ENCODE data around the gene HOXA13. TPM values are rescaled to one million over a fixed set of nuclear protein-coding genes. Genes with fewer than 3 reads are reported as not detected.

The HOXA13 gene
- total and polyA plus RNA-seq, 4 donors: 0.02 TPM; not detected in 3

DNA sequence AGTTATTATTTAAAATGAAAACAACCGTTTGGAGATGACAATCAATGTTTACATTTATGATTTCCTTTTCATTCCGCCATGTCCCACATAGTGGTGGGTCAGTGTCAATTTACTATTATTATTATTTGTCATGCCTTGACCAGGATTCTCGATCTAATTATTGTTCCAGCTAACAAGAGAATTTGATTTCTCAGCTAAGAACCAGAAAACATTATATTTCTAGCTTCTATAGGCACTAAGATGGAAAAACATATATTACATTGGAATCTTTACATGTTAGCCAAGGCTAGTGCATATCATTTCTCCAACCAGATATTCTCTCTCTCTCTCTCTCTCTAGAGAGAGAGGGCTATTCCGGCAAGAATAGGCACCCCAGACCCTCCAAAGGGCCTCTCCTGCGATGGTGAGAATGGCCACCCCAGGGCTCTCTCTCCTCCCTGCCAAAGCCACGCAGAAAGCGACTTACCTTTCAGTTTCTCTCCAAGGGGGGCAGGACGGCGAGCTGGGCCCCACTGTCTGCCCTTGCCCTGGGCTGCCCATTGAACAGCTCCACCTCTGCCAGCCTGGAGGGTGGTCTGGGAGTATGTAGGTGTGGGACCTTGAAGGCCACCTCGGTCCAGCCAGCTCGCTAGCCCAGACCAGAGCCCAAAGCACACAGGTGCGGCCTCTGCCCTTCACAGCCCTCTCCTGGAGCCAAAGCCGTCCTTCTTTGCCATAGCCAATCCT lies 49.9 kb downstream of the HOXA13 start:
- WGBS: 29% methylated on average over 13 of the region's 13 CpGs
- Histone ChIP-seq H3K27ac (ENCODE audit: low read depth in 1 of 2, low read length in 2 of 2) (no peak overlapping the region), H3K36me3 (ENCODE audit: control insufficient read depth in 4 of 4, insufficient read depth in 3 of 4, low read depth in 1 of 4, low read length in 3 of 4) (no peaks in the 10 kb centered on the region), H3K4me3 (ENCODE audit: low read depth in 1 of 3, low read length in 3 of 3) (no peak overlapping the region), H3K27me3 (ENCODE audit: control insufficient read depth in 4 of 4, insufficient read depth in 4 of 4, low read length in 3 of 4) (peaks cover 12 to 44% (median 33%) of the 10 kb centered on the region in 4 donors), H3K9me3 (ENCODE audit: control insufficient read depth in 4 of 4, low read length in 3 of 4) (peaks cover 0 to 2% (median 0%) of the 10 kb centered on the region in 4 donors), H3K4me1 (ENCODE audit: control insufficient read depth in 4 of 4, insufficient read depth in 4 of 4, low read length in 3 of 4) (peaks cover 11 to 30% (median 19%) of the 10 kb centered on the region in 4 donors), H3K9ac (ENCODE audit: low read depth in 1 of 2, low read length in 2 of 2) (no peak overlapping the region)
- TF ChIP-seq EGR1 (IDR thresholded peaks at IDR 0.05; ENCODE audit: low read depth in 2 of 2): no peak
- TF ChIP-seq, protein P1, sequence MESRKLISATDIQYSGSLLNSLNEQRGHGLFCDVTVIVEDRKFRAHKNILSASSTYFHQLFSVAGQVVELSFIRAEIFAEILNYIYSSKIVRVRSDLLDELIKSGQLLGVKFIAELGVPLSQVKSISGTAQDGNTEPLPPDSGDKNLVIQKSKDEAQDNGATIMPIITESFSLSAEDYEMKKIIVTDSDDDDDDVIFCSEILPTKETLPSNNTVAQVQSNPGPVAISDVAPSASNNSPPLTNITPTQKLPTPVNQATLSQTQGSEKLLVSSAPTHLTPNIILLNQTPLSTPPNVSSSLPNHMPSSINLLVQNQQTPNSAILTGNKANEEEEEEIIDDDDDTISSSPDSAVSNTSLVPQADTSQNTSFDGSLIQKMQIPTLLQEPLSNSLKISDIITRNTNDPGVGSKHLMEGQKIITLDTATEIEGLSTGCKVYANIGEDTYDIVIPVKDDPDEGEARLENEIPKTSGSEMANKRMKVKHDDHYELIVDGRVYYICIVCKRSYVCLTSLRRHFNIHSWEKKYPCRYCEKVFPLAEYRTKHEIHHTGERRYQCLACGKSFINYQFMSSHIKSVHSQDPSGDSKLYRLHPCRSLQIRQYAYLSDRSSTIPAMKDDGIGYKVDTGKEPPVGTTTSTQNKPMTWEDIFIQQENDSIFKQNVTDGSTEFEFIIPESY (IDR thresholded peaks at IDR 0.05): no peak
- peak; percentile 32 for DNase-seq (ENCODE audit: low spot score)

DNA sequence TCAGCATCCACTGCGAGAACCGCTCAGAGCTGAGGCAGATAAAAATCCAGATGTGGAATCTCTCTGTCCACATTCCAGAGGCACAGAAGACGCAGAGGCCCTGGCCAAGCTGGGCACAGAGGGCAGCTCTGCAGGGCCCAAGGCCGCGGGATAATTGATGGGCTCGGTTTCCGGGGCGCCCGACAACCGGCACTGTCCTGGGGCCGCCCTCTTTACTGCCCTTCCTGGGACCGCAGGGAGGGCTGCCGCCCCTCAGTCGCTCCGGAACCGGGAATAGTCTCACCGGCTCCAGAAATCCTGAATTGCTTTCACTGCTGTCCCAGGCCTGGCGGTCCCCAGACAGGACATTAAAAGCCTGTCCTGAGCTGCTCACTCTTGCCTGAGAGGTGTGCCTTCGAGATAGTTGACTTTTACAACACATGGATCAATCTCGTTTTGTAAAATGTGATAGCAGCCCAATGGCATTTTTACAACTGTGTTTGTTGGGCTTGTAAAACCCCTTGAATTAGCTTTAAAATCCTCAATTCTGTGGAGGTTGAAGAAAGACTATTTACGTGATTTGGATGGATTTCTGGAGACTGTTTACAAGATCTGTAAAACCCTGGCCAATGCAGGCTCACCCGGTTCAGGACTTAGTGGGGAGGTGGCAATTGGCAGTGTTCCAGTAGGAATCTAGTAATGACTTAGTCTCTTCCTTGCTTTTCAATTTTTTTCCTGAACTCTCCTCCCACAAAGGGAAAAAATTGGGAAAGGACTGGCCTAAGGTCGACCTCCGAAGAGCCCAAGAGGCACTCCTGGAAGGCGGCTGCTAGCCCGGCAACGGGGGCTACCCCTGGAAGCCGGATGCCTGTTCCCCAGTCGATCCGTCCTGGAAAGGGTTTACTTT lies 50.9 kb downstream of the HOXA13 start:
- no peak for TF ChIP-seq HNF4A (conservative IDR thresholded peaks at IDR 0.05)
- TF ChIP-seq HNF4G (IDR thresholded peaks at IDR 0.05): no peak
- TF ChIP-seq RXRA (IDR thresholded peaks at IDR 0.05): no peak
- Histone ChIP-seq H3K27ac (ENCODE audit: low read depth in 1 of 2, low read length in 2 of 2) (no peak overlapping the region), H3K4me3 (ENCODE audit: low read depth in 1 of 3, low read length in 3 of 3) (no peak overlapping the region), H3K4me1 (ENCODE audit: control insufficient read depth in 4 of 4, insufficient read depth in 4 of 4, low read length in 3 of 4) (peaks cover 7 to 26% (median 17%) of the 10 kb centered on the region in 4 donors), H3K36me3 (ENCODE audit: control insufficient read depth in 4 of 4, insufficient read depth in 3 of 4, low read depth in 1 of 4, low read length in 3 of 4) (no peaks in the 10 kb centered on the region), H3K9me3 (ENCODE audit: control insufficient read depth in 4 of 4, low read length in 3 of 4) (peaks cover 0 to 4% (median 0%) of the 10 kb centered on the region in 4 donors), H3K9ac (ENCODE audit: low read depth in 1 of 2, low read length in 2 of 2) (no peak overlapping the region), H3K27me3 (ENCODE audit: control insufficient read depth in 4 of 4, insufficient read depth in 4 of 4, low read length in 3 of 4) (peaks cover 7 to 39% (median 29%) of the 10 kb centered on the region in 4 donors)
- no peak for DNase-seq (ENCODE audit: low spot score)
- 21% methylated on average over 30 of the region's 30 CpGs for WGBS

DNA sequence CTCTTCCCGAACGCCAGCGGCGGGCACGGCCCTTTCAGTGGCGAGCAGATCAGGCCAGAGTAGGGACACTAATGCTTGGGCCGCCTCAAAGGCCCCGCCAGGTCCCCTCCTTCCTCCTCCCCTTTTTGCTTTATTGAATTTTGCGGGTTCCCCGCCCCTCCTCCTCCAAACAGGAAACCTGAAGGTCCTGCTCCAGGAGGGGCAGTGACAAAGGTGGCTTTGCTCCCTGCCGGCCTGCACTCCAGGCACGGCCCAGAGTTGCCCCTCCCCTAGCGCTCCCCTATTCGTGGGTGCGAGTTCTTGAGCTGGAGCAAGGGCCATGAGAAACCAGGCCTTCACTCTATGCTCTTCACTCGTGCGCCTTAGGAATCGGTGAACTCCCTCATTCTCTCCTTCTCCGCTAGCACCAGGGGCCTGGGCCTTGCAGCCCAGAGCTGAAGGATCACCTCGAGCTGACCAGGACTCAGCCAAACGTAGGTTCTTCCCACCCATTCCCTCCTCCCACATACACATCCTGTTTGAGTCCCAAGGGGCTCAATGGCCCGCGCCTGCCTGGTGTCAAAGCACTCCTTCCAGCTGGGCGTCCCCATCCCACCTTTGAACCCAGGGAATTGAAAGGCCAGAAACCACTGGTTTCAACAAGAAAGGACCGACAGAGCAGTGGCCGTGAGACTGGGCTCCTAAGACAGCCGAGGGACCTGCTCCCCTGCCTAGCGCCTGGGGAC lies 51.7 kb downstream of the HOXA13 start:
- Histone ChIP-seq H3K4me1 (ENCODE audit: control insufficient read depth in 4 of 4, insufficient read depth in 4 of 4, low read length in 3 of 4) (peaks cover 10 to 33% (median 17%) of the 10 kb centered on the region in 4 donors), H3K9me3 (ENCODE audit: control insufficient read depth in 4 of 4, low read length in 3 of 4) (peaks cover 0 to 9% (median 0%) of the 10 kb centered on the region in 4 donors), H3K27me3 (ENCODE audit: control insufficient read depth in 4 of 4, insufficient read depth in 4 of 4, low read length in 3 of 4) (peaks cover 7 to 36% (median 23%) of the 10 kb centered on the region in 4 donors), H3K4me3 (ENCODE audit: low read depth in 1 of 3, low read length in 3 of 3) (peak overlapping the region in 1 of 3 donors; percentile 24), H3K9ac (ENCODE audit: low read depth in 1 of 2, low read length in 2 of 2) (no peak overlapping the region), H3K27ac (ENCODE audit: low read depth in 1 of 2, low read length in 2 of 2) (no peak overlapping the region), H3K36me3 (ENCODE audit: control insufficient read depth in 4 of 4, insufficient read depth in 3 of 4, low read depth in 1 of 4, low read length in 3 of 4) (no peaks in the 10 kb centered on the region)
- TF ChIP-seq FOXA2 (IDR thresholded peaks at IDR 0.05) (no peak), EGR1 (IDR thresholded peaks at IDR 0.05; ENCODE audit: low read depth in 2 of 2) (no peak), FOXA1 (IDR thresholded peaks at IDR 0.05) (no peak), JUND (IDR thresholded peaks at IDR 0.05) (no peak), NR2F2 (IDR thresholded peaks at IDR 0.05) (no peak), RXRA (IDR thresholded peaks at IDR 0.05) (no peak), YY1 (IDR thresholded peaks at IDR 0.05) (no peak)
- TF ChIP-seq, protein P2, sequence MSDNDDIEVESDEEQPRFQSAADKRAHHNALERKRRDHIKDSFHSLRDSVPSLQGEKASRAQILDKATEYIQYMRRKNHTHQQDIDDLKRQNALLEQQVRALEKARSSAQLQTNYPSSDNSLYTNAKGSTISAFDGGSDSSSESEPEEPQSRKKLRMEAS (IDR thresholded peaks at IDR 0.05): no peak
- TF ChIP-seq, protein P3, sequence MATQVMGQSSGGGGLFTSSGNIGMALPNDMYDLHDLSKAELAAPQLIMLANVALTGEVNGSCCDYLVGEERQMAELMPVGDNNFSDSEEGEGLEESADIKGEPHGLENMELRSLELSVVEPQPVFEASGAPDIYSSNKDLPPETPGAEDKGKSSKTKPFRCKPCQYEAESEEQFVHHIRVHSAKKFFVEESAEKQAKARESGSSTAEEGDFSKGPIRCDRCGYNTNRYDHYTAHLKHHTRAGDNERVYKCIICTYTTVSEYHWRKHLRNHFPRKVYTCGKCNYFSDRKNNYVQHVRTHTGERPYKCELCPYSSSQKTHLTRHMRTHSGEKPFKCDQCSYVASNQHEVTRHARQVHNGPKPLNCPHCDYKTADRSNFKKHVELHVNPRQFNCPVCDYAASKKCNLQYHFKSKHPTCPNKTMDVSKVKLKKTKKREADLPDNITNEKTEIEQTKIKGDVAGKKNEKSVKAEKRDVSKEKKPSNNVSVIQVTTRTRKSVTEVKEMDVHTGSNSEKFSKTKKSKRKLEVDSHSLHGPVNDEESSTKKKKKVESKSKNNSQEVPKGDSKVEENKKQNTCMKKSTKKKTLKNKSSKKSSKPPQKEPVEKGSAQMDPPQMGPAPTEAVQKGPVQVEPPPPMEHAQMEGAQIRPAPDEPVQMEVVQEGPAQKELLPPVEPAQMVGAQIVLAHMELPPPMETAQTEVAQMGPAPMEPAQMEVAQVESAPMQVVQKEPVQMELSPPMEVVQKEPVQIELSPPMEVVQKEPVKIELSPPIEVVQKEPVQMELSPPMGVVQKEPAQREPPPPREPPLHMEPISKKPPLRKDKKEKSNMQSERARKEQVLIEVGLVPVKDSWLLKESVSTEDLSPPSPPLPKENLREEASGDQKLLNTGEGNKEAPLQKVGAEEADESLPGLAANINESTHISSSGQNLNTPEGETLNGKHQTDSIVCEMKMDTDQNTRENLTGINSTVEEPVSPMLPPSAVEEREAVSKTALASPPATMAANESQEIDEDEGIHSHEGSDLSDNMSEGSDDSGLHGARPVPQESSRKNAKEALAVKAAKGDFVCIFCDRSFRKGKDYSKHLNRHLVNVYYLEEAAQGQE (IDR thresholded peaks at IDR 0.05): no peak
- TF ChIP-seq, protein P1 (IDR thresholded peaks at IDR 0.05): no peak
- WGBS: 13% methylated on average over 28 of the region's 28 CpGs
- DNase-seq (ENCODE audit: low spot score): peak; percentile 29

Measured in liver (tissue), 9 donors.